Astrocyte (in vitro differentiated cells and primary cell): Measurements from ENCODE around the gene LCE1D. TPM values are rescaled to one million over a fixed set of nuclear protein-coding genes. Genes with fewer than 3 reads are reported as not detected.

Experiments
- DNase-seq: peaks from one replicate; pipeline ENCODE4 v3.0.0-alpha.2; 2010; ENCODE audit warnings: low read depth
- FAIRE-seq: peaks from 2 replicates; lab custom pipeline; 2011; peaks lifted over from hg19 to GRCh38; lab: Jason Lieb, UNC
- H2AFZ ChIP-seq: 2 replicates; pipeline ENCODE4 v1.6.0; 2012; ENCODE audit warnings: low read depth, low read length, inconsistent platforms
- H3K27ac ChIP-seq: 2 replicates; pipeline ENCODE4 v1.5.1; 2011; ENCODE audit warnings: low read depth, low read length, inconsistent platforms
- H3K27me3 ChIP-seq: 2 replicates; pipeline ENCODE4 v1.6.0; 2011; ENCODE audit warnings: low read length, inconsistent platforms; ENCODE audit not compliant: insufficient read depth
- H3K36me3 ChIP-seq: 2 replicates; pipeline ENCODE4 v1.5.1; 2011; ENCODE audit warnings: low read length, inconsistent platforms; ENCODE audit not compliant: insufficient read depth
- H3K4me1 ChIP-seq: 2 replicates; pipeline ENCODE4 v1.5.1; 2011; ENCODE audit warnings: low read length, inconsistent platforms; ENCODE audit not compliant: insufficient read depth
- H3K4me2 ChIP-seq: 2 replicates; pipeline ENCODE4 v1.6.0; 2012; ENCODE audit warnings: low read length, inconsistent platforms
- H3K4me3 ChIP-seq: 2 replicates; pipeline ENCODE4 v1.5.1; 2011; ENCODE audit warnings: low read depth, mild to moderate bottlenecking, low read length, inconsistent platforms; ENCODE audit not compliant: insufficient read depth
- H3K79me2 ChIP-seq: 2 replicates; pipeline ENCODE4 v1.6.0; 2012; ENCODE audit warnings: mild to moderate bottlenecking, low read length, inconsistent platforms; ENCODE audit not compliant: insufficient read depth
- H3K9ac ChIP-seq: 2 replicates; pipeline ENCODE4 v1.6.0; 2012; ENCODE audit warnings: mild to moderate bottlenecking, low read length, inconsistent platforms
- H3K9me3 ChIP-seq: 2 replicates; pipeline ENCODE4 v1.5.1; 2012; ENCODE audit warnings: low read depth, mild to moderate bottlenecking, low read length, inconsistent platforms; ENCODE audit not compliant: insufficient read depth
- H4K20me1 ChIP-seq: 2 replicates; pipeline ENCODE4 v1.6.0; 2012; ENCODE audit warnings: low read length, inconsistent platforms; ENCODE audit not compliant: insufficient read depth
- H3K27ac Mint-ChIP-seq: one replicate; pipeline ENCODE4 v1.8.0; 2021; ENCODE audit warnings: mild to moderate bottlenecking, mixed read lengths; ENCODE audit not compliant: unreplicated experiment
- H3K27me3 Mint-ChIP-seq: one replicate; pipeline ENCODE4 v1.8.0; 2021; ENCODE audit warnings: low read depth, mixed read lengths; ENCODE audit not compliant: unreplicated experiment
- H3K36me3 Mint-ChIP-seq: one replicate; pipeline ENCODE4 v1.8.0; 2021; ENCODE audit warnings: low read depth, mixed read lengths; ENCODE audit not compliant: unreplicated experiment
- H3K4me1 Mint-ChIP-seq: one replicate; pipeline ENCODE4 v1.8.0; 2021; ENCODE audit warnings: low read depth, mixed read lengths; ENCODE audit not compliant: unreplicated experiment
- H3K4me3 Mint-ChIP-seq: one replicate; pipeline ENCODE4 v1.8.0; 2021; ENCODE audit warnings: mild to moderate bottlenecking, moderate library complexity, mixed read lengths; ENCODE audit not compliant: unreplicated experiment
- H3K9me3 Mint-ChIP-seq: one replicate; pipeline ENCODE4 v1.8.0; 2021; ENCODE audit warnings: mild to moderate bottlenecking, mixed read lengths; ENCODE audit not compliant: unreplicated experiment
- CTCF ChIP-seq: IDR thresholded peaks from 2 replicates; pipeline ENCODE4 v1.5.1; 2011; ENCODE audit warnings: low read depth, mild to moderate bottlenecking, inconsistent platforms, low read length, moderate library complexity; ENCODE audit not compliant: insufficient read depth
- EZH2 ChIP-seq: IDR thresholded peaks from 2 replicates; pipeline ENCODE4 v1.6.1; 2012; ENCODE audit warnings: mild to moderate bottlenecking, low read length, inconsistent platforms; ENCODE audit not compliant: insufficient read depth
- total RNA-seq: library from RNA; stranded (reverse); gene quantifications from 2 replicates; pipeline ENCODE4 v1.2.1, GENCODE V29; 2021

LCE1D gene
- total RNA-seq, 1 donor from 2014 or later = not detected

DNA sequence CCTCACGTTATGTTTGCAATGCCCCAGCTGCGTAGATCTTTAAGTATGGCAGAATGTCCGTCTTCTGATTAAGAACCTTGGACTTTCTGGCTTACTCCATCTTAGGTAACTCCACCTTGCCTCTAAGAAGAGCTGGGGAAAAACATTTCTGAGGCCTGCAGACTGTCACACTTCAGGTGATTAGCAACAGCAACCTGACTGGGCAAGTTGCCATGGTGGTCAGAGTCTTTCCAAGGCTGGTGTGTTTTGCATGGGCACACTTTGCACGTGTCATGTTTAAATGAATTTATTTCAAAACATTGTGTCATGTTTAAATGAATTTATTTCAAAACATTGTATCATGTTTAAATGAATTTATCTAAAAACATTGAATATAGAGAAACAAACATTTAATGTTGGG is 37.9 kb upstream of the LCE1D start:
- H4K20me1 ChIP-seq = no peaks in the 10 kb centered on the region
- Mint-ChIP-seq H3K4me1 (no peaks in the 10 kb centered on the region), H3K36me3 (peaks cover 2% of the 10 kb centered on the region), H3K27me3 (peaks cover 16% of the 10 kb centered on the region), H3K4me3 (no peak overlapping the region), H3K27ac (no peak overlapping the region), H3K9me3 (peaks cover 6% of the 10 kb centered on the region)
- H2AFZ ChIP-seq = no peak overlapping the region
- no peak overlapping the region for H3K4me2 ChIP-seq
- peaks cover 3% of the 10 kb centered on the region for H3K9me3 ChIP-seq
- no peak overlapping the region for H3K27ac ChIP-seq
- FAIRE-seq (no peak), DNase-seq (no peak)
- H3K79me2 ChIP-seq = no peaks in the 10 kb centered on the region
- H3K4me1 ChIP-seq = no peaks in the 10 kb centered on the region
- TF ChIP-seq CTCF = no peak
- no peak for TF ChIP-seq EZH2
- no peaks in the 10 kb centered on the region for H3K36me3 ChIP-seq
- no peak overlapping the region for H3K4me3 ChIP-seq
- no peaks in the 10 kb centered on the region for H3K27me3 ChIP-seq
- H3K9ac ChIP-seq = no peak overlapping the region

DNA sequence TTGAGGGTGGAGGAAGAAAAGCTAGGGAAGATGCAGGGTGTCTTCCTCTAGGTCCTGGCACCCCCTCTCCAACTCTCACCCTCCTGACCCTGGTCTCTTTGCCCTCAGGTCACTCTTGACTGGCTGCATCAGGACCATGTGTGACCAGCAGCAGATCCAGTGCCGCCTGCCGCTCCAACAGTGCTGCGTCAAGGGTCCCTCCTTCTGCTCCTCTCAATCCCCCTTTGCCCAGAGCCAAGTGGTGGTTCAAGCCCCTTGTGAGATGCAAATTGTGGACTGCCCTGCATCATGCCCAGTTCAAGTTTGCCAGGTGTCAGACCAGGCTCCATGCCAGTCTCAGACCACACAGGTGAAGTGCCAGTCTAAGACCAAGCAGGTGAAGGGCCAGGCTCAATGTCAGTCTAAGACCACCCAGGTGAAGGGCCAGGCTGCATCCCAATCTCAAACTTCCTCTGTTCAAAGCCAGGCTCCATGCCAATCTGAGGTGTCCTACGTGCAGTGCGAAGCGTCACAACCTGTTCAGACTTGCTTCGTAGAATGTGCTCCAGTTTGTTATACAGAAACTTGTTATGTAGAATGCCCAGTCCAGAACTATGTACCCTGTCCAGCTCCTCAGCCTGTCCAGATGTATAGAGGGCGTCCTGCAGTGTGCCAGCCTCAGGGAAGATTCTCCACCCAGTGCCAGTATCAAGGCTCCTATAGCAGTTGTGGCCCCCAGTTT is 36.9 kb upstream of the LCE1D start:
- Histone ChIP-seq H2AFZ (no peak overlapping the region), H3K4me3 (no peak overlapping the region), H3K79me2 (no peaks in the 10 kb centered on the region), H3K9ac (no peak overlapping the region), H3K36me3 (no peaks in the 10 kb centered on the region), H3K4me1 (no peaks in the 10 kb centered on the region), H4K20me1 (no peaks in the 10 kb centered on the region), H3K9me3 (peaks cover 3% of the 10 kb centered on the region), H3K27ac (no peak overlapping the region), H3K4me2 (no peak overlapping the region), H3K27me3 (no peaks in the 10 kb centered on the region)
- peaks cover 2% of the 10 kb centered on the region for H3K36me3 Mint-ChIP-seq
- peaks cover 16% of the 10 kb centered on the region for H3K27me3 Mint-ChIP-seq
- peaks cover 6% of the 10 kb centered on the region for H3K9me3 Mint-ChIP-seq
- no peak overlapping the region for H3K4me3 Mint-ChIP-seq
- TF ChIP-seq EZH2 (no peak), CTCF (no peak)
- no peak for FAIRE-seq
- DNase-seq = no peak
- H3K27ac Mint-ChIP-seq = no peak overlapping the region
- no peaks in the 10 kb centered on the region for H3K4me1 Mint-ChIP-seq

- Histone ChIP-seq H3K9me3 (peaks cover 3% of the 10 kb centered on the region), H3K27me3 (no peaks in the 10 kb centered on the region)
Observed at GRCh38 chr1:152760551-152761190, 35.9 kb upstream of the LCE1D start.

More at GRCh38 chr1:152760551-152761190, 35.9 kb upstream of the LCE1D start:
- Histone ChIP-seq H2AFZ (no peak overlapping the region), H3K9ac (no peak overlapping the region), H3K27ac (no peak overlapping the region), H3K4me1 (no peaks in the 10 kb centered on the region), H3K79me2 (no peaks in the 10 kb centered on the region), H3K4me3 (no peak overlapping the region), H3K36me3 (no peaks in the 10 kb centered on the region), H3K4me2 (no peak overlapping the region), H4K20me1 (no peaks in the 10 kb centered on the region)
- no peak for DNase-seq
- Mint-ChIP-seq H3K9me3 (peaks cover 8% of the 10 kb centered on the region), H3K4me3 (no peak overlapping the region), H3K27ac (no peak overlapping the region), H3K36me3 (peaks cover 2% of the 10 kb centered on the region), H3K27me3 (peaks cover 21% of the 10 kb centered on the region), H3K4me1 (no peaks in the 10 kb centered on the region)
- no peak for FAIRE-seq
- no peak for TF ChIP-seq EZH2
- TF ChIP-seq CTCF = no peak
